ENCODE measurements around the gene SCFD2.

SCFD2 gene

DNA sequence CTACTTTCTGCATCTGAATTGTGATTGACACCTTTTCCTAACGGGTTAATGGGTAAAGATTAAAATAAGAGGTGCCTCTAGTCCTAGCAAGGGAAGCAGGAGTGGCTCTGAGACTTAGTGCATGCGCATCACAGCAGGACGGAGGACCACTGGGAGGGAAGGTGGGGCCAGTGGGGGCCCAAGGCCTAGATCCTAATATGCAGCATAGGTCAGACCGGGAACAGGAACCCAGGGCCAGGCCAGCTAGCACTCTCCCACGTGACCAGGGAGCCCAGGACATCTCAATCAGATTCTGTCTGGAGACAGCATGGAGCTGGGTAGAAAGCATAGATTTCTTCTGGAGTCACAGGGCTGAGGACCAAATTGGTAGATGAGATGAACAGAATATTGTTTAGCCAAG lies 448.0 kb downstream of the SCFD2 start:
- no peak for DNase-seq (ENCODE audit: low read depth)

DNA sequence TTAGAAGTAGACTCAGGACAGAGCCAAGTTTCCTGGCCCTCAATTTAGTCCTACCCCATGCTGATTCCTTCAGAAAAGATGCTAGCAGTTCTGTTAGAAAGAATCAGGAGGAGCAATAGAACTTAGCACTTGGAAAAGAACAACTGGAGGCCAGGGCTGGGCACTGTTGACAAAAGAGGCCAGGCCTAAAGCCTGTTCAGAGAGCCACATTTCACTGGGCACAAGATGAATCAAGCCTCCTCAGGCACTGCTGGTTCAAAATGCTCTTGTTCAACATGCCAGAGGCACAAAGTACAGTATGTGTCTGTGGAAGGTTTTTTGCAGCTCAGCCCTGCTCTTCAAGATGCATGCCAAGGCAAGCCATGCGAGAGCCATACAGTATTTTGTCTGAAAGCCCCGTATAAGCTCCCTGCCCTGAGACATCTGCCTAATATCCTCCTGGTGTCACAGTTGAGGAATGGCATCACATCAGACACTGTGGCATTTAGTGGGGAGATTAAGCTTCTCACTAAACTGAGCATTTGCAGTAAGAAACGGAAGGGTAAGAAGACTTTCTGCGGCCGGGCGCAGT lies 450.0 kb downstream of the SCFD2 start:
- no peak for DNase-seq (ENCODE audit: low read depth)

DNA sequence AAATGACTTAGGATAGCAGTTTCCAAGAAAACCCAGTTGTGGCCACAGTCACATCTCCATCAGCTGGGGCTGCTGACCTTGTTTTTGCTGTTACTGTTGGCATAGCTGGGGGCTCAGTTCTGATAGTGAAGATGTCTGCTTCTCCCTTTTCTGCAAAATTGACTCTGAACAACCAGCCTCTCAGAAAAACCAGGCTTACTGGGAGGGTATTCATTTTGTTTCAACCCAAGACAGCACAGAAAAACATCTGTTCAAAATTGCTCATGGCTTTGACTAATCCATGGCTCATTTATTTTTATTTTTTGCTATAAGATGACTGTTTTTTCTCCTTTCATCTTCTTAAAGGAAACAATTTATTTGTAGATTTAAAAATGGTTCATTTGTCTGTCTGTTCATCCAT lies 450.7 kb downstream of the SCFD2 start:
- DNase-seq (ENCODE audit: low read depth), result no peak

DNA sequence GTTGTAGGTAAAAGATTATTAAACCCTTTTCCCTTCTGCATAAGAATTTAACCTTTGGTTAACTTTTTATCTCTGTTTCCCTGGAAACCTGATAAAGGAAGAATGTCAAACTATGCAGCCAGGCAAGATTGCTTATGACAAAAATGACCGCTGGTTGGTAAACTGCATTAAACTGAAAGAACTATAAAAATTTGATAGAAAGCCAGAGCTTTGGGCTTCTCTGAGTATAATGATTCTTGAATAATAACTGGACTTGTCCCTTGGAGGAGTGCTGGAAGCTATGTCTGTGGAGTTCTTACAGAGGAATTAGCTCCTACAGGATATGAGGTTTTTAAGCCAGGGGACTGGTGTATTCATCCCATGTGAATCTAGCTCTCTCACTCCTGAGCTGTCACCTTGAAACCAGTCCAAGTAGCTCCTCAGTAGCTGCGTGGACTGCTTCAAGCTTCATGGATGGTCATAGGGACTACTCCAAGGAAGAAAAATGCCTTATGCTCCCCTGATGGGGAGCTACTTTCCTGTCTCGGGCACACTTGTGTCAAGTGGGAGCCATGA lies 451.7 kb downstream of the SCFD2 start:
- DNase-seq (ENCODE audit: low read depth), result no peak

DNA sequence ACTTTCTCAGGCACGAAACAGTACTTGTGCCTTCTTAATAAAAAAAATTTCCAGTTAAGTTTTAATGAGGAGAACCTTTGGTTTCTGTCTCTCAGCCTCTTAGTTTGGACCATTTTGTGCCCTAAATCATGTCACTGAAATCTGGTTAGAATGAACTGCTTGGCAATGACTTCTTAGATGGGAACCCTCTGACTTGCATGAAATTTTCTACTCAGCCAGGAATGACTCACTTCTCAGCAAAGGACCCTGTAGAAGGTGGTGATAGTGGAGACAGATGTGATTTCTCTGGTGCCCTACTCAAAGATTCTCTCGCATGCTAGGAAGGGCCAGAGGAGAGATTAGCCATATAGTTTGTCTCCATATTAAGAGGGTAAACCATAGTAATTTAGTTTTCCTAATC lies 453.3 kb downstream of the SCFD2 start:
- DNase-seq (ENCODE audit: low read depth), result no peak

DNA sequence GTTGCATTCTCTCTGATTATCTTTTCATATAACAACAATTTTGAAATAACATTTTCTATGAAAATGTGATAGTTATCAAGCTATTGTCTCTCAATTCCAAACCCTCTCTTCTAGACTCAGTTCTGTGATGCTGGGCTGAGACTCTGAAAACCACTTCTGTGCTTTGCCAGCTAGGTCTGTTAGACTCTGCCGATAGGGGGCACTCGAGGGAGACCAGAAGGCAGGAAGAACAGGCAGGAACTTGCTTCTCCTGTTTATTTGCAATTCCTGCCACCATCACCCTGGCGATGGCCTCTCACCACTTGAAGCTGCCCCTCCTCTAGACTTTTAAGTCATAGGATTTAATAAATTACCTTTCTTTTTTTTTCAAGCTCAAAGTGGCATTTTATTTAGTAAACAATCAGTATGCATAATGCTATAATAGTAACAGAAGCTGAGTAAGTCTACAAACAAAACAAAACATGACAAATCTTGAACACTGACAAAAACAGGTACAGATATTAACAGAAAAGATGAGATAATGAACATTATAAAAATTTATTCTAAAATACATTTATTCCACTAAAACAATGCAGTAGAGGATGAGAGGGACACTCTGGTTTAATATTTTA lies 454.1 kb downstream of the SCFD2 start:
- peak; percentile 60 for DNase-seq (ENCODE audit: low read depth)

DNA sequence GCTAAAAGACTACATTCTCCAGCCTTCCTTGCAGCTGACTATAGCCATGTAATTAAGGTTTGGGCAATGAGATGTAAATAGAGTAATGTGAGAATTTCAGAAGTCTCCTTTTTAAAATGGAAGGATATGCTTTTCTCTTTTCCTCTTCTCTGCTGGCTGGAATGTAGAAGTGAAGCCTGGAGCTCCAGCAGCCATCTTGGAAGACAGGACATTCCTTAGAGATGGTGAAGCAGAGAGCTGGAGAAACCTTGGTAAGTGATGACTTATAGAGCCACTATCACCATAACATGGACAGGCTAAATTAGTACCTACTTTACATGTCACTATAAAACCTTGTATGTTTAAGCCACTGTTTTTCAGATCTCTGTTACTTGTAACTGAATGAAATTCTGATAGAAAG lies 455.7 kb downstream of the SCFD2 start:
- DNase-seq (ENCODE audit: low read depth), result no peak

DNA sequence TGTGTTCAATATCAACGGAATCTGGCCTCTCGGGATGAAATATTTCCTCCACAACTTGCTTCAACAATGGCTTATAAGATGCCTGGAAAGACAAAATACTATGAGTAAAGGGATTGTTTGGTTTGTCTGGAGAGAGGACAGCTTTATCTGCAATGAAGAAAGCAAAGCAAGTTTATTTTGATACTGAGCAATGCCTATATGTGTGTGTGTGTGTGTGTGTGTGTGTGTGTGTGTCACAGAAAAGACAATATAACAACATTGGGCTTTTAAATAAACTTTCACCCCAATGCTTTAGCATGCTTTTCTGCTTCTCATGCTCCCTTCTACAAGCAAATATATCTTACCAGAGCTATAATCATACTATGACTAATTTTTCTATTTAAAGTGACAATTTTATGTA lies 458.4 kb downstream of the SCFD2 start:
- DNase-seq (ENCODE audit: low read depth), result no peak

DNA sequence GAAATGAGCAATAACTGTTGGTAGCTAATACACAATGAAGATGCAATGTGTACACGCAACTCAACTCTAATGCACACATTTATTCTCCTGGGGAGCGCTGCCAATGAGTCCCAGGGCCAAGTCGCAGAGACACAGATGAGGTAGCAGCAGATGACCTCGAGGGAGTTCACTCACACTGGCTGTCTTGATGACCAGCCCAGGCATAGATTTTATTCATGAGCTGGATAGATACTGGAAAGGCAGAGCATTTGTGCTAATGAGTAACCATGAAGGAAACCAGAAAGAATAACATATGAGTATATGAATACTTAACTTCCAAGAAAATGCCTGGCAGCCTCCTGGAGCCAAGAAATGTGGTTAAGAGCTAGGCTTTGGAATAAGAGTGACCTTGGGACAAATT lies 461.4 kb downstream of the SCFD2 start:
- DNase-seq (ENCODE audit: low read depth), result no peak

DNA sequence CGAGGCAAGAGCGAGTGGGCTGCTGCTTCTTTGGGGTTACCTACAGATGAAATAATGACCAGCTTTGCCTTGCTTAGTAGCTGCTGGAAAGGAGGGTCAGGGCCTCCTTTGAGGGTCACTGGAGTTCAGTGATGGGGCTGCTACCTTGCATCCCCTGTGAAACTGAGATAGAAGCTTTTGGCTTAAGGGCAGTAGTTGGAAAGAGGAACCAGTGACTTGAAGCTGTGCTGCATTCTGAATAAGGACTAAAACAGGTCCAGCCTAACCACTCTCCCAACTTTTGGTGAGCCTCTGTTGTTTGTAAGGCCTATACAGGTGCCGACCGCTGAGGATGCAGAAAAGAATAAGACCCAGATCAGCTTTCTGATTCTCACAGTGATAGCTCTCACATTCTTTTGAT lies 462.6 kb downstream of the SCFD2 start:
- DNase-seq (ENCODE audit: low read depth), result no peak

DNA sequence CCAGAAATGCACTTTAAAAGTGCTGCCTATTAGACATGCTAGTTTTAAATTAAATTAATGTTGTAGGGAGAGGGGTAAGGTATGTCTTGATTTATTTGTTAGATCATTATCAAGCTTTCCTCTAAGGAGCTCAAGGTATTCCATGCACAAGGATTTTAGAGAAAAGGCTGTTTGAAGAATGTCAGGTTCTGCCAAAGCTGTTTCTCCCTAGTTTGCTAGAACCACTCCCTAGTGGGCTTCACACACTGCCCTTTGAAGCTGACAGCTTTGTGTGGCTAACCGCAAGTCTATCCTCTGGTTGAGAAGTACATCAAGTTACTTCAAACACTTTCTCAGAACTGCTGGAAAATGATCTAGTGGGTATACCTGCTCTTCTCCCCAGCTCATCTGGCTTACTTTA lies 471.4 kb downstream of the SCFD2 start:
- no peak for DNase-seq (ENCODE audit: low read depth)

DNA sequence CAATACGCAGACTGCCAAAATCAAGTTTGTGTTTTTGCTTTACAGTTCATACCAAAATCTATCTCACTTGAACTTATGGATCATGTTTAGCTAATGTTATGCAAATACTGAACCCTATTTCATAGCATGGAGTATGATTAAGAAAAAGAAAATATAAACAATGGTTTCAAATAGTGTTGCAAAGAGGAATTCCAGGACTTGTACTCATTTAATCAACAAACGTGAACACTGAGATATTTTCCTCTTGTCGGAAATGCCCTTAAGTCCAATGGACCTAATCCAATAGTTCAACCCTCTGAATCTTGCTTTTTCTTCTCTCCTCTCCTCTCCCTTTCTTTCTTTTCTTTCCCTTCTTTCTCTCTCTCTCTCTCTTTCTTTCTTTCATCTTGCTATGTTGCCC lies 473.0 kb downstream of the SCFD2 start:
- no peak for DNase-seq (ENCODE audit: low read depth)

DNA sequence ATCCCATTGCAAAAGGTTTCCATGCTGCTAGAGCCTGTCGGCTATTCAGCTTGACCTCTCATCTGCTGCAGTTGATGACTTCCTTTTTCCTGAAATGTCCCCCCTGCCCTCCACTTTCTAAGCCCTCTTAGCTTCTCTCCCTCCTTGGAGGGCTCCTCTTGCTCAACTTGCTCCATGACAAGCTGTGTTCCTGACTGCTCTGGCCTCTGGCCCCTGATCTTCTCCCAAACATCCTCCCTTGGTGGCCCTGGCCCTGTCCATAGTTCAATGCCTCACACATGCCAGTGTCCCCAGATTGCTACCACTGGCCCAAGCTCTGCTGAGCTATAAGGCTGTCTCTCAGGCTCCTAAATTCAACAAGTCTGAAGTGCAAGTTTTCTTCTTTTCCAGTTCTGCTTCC lies 474.1 kb downstream of the SCFD2 start:
- no peak for DNase-seq (ENCODE audit: low read depth)

DNA sequence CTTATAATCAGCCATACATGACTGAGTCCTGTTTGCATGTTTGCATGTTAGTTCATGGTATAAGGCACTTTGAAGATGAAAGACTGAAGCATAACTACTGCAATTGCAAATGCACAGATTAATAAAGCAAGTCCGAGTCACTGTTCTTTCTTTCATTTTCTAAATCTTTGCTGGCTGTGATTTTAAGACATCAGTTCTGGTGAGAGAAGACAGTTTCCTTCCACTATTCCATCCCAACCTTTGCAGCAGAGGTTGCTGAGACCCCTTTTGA lies 475.4 kb downstream of the SCFD2 start:
- no peak for DNase-seq (ENCODE audit: low read depth)

DNA sequence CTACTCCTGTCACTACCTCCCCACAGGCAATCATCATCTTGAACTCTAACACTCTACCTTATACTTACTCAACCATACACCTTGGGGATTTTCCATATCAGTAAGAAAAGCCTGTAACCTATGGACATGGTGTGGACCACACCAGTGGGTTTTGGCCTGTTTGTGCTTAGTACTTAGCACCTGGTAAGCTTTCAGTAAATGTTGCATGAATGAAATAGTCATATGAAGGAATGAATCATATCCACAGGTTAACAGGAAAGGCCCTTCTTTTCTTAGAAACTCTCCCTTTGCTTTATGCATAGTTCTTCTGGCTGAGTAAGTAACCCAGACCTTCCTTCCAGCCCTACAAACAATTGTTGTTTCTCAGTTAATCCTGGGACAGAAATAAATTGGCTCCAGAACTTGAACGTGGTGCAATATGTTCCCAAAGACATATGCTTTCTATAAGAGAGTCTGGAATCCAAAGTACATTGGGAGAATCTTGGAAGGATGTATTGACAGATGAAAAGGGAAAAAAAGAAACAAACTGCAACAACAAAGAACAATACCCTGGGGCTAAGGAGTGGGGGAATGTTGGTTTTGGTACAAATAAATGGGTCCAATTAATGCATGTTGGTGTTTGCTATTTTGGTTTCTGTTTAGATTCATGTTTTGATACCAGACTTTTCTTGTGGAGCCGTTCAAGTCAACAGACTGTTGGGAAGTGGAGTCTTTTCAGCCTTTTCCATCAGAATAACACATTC lies 475.9 kb downstream of the SCFD2 start:
- DNase-seq (ENCODE audit: low read depth), result no peak

DNA sequence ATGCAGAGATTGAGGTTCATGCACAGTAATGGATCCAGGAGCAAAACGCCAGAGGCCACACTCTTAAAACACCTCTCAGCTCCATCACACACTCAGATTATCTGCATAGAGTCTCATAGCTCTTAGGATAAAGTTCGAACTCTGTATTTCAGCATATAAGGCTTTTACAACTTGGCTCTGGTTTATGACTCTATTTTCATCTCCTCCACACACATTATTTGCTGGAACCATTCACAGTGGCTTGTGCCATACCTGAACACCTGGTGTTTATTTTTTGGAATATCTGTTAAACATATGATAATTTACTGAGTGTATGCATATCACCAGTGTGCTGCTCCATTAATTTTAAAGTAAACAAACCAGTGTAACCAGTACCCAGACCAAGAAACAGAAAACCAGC lies 476.5 kb downstream of the SCFD2 start:
- DNase-seq (ENCODE audit: low read depth), result no peak

DNA sequence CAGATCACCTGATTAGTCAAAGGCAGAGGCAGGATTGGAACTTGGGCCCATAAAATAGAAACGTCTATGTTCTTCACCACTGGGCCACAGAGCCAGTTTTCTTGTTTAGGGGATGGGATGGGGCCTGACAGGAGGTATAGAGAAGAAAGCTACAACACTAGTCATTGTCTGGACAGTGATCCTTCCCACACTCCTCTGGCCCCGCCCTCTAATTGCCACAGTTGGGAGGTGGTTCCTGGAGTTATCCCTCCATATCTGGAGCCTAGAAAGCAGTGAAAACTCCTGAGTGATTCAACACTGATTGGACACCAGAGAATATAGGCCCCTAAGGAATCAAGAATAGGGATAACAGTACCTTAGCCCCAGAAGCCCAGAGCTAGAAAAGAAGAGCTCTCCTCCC lies 480.9 kb downstream of the SCFD2 start:
- DNase-seq (ENCODE audit: low read depth), result no peak

DNA sequence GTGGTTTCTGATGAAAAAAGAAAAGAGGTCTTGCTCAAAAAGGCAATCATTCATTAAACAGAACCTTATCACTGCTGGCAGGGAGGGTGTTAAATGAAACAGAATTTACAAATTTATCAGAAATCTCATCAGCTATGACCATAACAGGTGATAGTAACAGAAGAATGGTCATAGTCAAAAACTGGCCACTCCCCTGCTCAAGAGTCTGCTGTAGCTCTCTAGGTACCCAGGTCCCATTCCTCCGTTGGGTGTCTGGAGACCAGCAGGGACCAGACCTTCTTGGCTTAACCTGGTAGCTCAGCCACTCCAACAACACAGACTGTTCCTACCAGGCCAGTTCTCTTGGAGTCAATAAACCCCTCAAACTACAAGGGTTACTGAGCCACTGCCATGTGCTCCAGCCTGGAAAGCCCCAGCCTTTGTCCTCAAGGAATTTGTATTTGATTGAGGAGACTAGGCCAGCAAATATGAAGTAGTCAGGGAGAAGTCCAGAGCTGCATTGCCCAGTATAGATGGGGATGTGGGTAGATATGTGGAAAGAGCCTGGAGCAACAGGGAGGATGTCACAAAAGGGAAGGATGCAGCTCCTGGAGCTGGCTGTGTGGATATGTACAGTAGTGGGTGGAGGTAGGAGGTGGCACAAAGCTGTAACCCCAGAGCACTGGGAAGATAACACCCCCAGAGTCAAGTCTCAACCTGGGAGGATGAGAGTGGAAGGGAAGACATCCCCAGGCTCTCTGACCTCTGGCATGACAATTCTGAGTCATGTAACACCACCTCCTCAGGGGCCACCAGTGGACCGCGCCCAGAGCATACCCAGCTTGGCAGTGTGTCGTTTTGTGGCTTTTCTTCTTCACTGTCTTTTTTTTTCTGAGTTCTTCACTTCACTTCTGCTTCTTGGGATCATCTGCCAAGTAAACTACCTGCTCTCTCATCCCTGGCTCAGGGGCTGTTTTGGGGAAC lies 481.9 kb downstream of the SCFD2 start:
- no peak for DNase-seq (ENCODE audit: low read depth)

DNA sequence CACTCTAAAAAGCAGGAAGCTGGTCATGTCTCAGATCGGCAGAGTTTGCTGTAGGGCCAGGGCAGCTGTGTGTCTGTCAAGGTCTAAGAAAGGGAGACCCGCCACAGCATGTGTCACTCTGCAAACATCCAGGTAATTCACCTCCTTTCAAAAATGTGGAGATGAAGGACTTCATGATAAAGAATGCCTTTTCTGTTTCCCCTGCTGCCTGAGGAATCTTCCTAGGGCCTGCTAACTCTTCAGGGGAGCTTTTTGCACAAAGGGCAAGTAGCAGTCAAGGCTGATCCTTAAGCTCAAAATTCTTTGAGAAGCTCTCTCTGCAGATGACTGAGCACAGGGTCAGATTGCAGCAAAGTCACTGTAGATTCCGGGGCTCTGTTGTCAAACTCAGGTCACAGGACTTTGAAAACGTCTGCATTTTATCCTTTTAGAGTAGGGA lies 482.7 kb downstream of the SCFD2 start:
- no peak for DNase-seq (ENCODE audit: low read depth)

DNA sequence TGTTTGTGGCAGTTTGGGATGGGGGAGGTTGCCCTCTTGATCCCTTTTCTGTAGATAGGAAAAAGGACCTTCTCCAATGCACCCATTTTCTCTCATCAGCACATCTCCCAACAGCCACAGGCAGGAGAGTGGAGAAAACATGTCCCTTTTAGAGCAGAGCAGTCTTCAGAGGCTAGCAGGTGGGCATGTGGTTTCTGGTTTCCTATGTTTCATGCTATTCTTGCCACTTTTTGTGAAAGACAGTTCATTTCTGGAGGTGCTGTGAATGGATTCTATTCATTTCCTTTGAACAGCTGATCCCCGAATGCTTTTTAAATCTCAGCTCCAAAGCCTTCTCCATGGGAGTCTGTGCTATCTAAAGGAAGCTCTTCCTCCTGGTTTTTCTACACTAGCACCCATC lies 484.9 kb downstream of the SCFD2 start:
- DNase-seq (ENCODE audit: low read depth), result no peak

DNA sequence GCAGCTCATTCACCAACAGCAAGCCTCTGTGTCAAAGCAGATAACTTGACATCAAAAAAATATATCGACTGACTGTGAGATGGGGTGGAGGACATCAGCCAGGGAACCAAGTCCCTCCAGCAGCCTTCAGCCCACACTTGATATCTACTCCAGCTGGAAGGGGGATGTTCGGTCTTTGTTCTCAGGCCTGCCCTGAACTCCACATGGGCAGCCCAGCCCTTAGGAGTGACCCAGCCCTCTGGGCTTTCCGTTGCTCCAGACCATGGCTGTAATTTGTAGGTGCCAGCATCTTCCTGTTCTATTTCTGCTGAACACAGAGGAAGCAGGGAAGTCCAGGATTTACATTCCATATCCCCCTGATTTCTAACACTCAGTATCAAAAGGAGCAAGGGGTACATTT lies 486.4 kb downstream of the SCFD2 start:
- no peak for DNase-seq (ENCODE audit: low read depth)

DNA sequence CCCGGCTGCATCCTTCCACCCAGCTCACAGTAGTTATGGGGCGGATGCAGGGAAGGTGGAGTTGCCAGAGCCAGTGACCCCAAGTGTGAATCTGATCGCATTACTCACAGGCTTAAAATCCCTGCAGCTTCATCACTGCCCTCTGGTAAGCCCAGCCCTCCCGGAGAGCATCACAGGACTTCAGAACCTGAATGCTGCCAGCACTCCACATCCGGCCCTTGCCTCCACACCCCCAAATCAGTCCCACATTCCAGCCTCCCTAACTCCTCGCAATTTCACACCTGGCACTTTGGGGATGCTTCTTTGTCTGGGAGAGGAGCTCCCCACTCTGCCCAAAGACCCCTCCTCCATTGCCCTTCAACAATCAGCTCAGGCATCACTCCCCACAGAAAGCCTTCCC lies 488.2 kb downstream of the SCFD2 start:
- DNase-seq (ENCODE audit: low read depth), result no peak

DNA sequence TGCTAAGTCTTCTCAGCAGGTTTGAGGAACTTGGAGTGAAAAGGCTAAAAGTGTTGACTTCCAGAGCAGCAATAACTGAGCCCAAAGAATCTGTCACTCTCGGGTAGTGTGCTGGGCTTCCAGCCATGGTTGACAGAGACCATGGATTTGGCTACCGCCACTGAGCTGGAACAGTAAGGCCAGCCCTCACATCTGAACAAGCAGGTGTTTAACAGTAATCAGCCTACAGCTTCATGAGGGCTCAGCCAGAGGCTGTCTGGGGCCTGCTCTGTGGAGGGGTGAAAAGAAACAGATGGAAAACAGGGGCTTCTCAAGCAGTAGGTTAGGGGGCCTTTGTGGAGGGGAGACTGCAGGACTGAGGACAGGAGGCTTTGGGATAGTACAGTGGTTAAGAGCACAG lies 488.8 kb downstream of the SCFD2 start:
- DNase-seq (ENCODE audit: low read depth), result no peak

All from activated T-cell treated with anti-CD3 and anti-CD28 coated beads for 1 hour (primary cell).